CD4-positive, alpha-beta T cell treated with Interleukin-4 for 1 hour (primary cell): ENCODE measurements around the gene SH3PXD2B.

Experiments
- DNase-seq, 2 donors: peaks; one replicate each; pipeline ENCODE4 v3.0.0-alpha.2; 2020 to 2022

The SH3PXD2B gene

GRCh38 chr5:172452398-172453205 lies 1.7 kb downstream of the SH3PXD2B start:
- DNase-seq: no peak

GRCh38 chr5:172451771-172452197 lies 2.5 kb downstream of the SH3PXD2B start:
- no peak for DNase-seq

GRCh38 chr5:172450861-172451695 lies 3.2 kb downstream of the SH3PXD2B start:
- DNase-seq: peak; percentile 35 to 40

- DNase-seq: no peak
These were observed 3.9 kb downstream of the SH3PXD2B start for GRCh38 chr5:172450453-172450852.

GRCh38 chr5:172448999-172449398 lies 5.3 kb downstream of the SH3PXD2B start:
- DNase-seq: no peak

GRCh38 chr5:172447646-172448365 lies 6.5 kb downstream of the SH3PXD2B start:
- DNase-seq: no peak

- DNase-seq: no peak
These were observed 7.8 kb downstream of the SH3PXD2B start for GRCh38 chr5:172446336-172447051.

GRCh38 chr5:172445866-172446265 lies 8.5 kb downstream of the SH3PXD2B start:
- DNase-seq: no peak

- DNase-seq: no peak
These were observed 9.5 kb downstream of the SH3PXD2B start for GRCh38 chr5:172444626-172445365.

- no peak for DNase-seq
These were observed 10.2 kb downstream of the SH3PXD2B start for GRCh38 chr5:172444110-172444510.

GRCh38 chr5:172443441-172444109 lies 10.8 kb downstream of the SH3PXD2B start:
- DNase-seq: peak in 1 of 2 donors; percentile 38

GRCh38 chr5:172442592-172442991 lies 11.7 kb downstream of the SH3PXD2B start:
- DNase-seq: no peak

GRCh38 chr5:172441262-172441751 lies 13.0 kb downstream of the SH3PXD2B start:
- DNase-seq: no peak

GRCh38 chr5:172440486-172440885 lies 13.8 kb downstream of the SH3PXD2B start:
- DNase-seq: no peak

GRCh38 chr5:172439785-172440477 lies 14.4 kb downstream of the SH3PXD2B start:
- DNase-seq: no peak

- no peak for DNase-seq
These were observed 16.0 kb downstream of the SH3PXD2B start for GRCh38 chr5:172438319-172438668.

- DNase-seq: no peak
These were observed 16.6 kb downstream of the SH3PXD2B start for GRCh38 chr5:172437445-172438318.

GRCh38 chr5:172436879-172437369 lies 17.4 kb downstream of the SH3PXD2B start:
- no peak for DNase-seq
